ENCODE data around the gene TPBGL. TPM values are rescaled to one million over a fixed set of nuclear protein-coding genes. Genes with fewer than 3 reads are reported as not detected.

Gene TPBGL
- total and polyA plus RNA-seq, 2 donors (not counting 3 experiments of a cell fraction or from before 2014, with no cell fraction given), result not detected

GRCh38 chr11:75193271-75193670, 47.3 kb upstream of the TPBGL start:
- POLR2A ChIA-PET, result no interaction called here
- Histone ChIP-seq H3K36me3 (ENCODE audit: control insufficient read depth in 2 of 2, extremely low read depth in 1 of 2, insufficient read depth in 2 of 2, low read length in 2 of 2) (no peaks in the 10 kb centered on the region), H3K27ac (ENCODE audit: insufficient read depth, low read depth, low read length) (no peak overlapping the region), H3K9me3 (replicated peaks; ENCODE audit: control insufficient read depth, insufficient read depth, low read length) (no peaks in the 10 kb centered on the region), H2AFZ (ENCODE audit: low read depth, low read length) (no peak overlapping the region), H3K27me3 (ENCODE audit: control insufficient read depth in 2 of 2, insufficient read depth in 2 of 2, low read length in 2 of 2) (peaks cover 0 to 2% of the 10 kb centered on the region in 2 experiments), H3K9ac (replicated peaks; ENCODE audit: extremely low read depth, insufficient read depth, low read length) (no peak overlapping the region), H3K4me3 (replicated peaks in 1 of 3; ENCODE audit: insufficient read depth in 1 of 3, low read depth in 1 of 3, low read length in 3 of 3) (no peak overlapping the region), H3K4me1 (ENCODE audit: control insufficient read depth, extremely low read depth, insufficient read depth, low read length) (peaks cover 4% of the 10 kb centered on the region), H3K4me2 (ENCODE audit: insufficient read depth, low read length) (no peak overlapping the region), H4K20me1 (replicated peaks; ENCODE audit: control insufficient read depth, extremely low read depth, insufficient read depth, low read length) (no peaks in the 10 kb centered on the region), H3K9me1 (replicated peaks; ENCODE audit: control insufficient read depth, extremely low read depth, insufficient read depth, low read length) (no peaks in the 10 kb centered on the region), H3K79me2 (ENCODE audit: control insufficient read depth, insufficient read depth, low read length) (no peaks in the 10 kb centered on the region)
- DNase-seq (ENCODE audit: low read depth, low spot score) (no peak), FAIRE-seq (no peak)
- intact Hi-C loops (cut with micrococcal nuclease), result no loop called here
- dilution Hi-C loops (cut with MboI; ENCODE audit: extremely low pct_ligation_motif_present, low sequenced_read_pairs), result no loop called here
- TF ChIP-seq POLR2AphosphoS5 (IDR thresholded peaks at IDR 0.05; ENCODE audit: insufficient read depth, low read depth, low read length) (no peak), JUN (IDR thresholded peaks at IDR 0.05; ENCODE audit: borderline replicate concordance, insufficient read depth, insufficient read length, low read depth) (no peak), FOS (IDR thresholded peaks at IDR 0.05; ENCODE audit: borderline replicate concordance, insufficient read depth, low read length) (no peak)
- CTCF ChIA-PET, result interaction anchor here (1.0 to 9.9 kb wide), 4 partner anchors 11 to 171 kb away, joined by 3 to 125 read pairs (median 52); no protein-coding TSS in a partner anchor
- no TSS peak for BruUV-seq (replicated peaks)

GRCh38 chr11:75193711-75194110, 46.9 kb upstream of the TPBGL start:
- H3K4me3 ChIP-seq (replicated peaks in 1 of 3; ENCODE audit: insufficient read depth in 1 of 3, low read depth in 1 of 3, low read length in 3 of 3), result no peak overlapping the region
- no peaks in the 10 kb centered on the region for H3K36me3 ChIP-seq (ENCODE audit: control insufficient read depth in 2 of 2, extremely low read depth in 1 of 2, insufficient read depth in 2 of 2, low read length in 2 of 2)
- BruUV-seq (replicated peaks), result no TSS peak
- no peaks in the 10 kb centered on the region for H4K20me1 ChIP-seq (replicated peaks; ENCODE audit: control insufficient read depth, extremely low read depth, insufficient read depth, low read length)
- no peak overlapping the region for H3K4me2 ChIP-seq (ENCODE audit: insufficient read depth, low read length)
- CTCF ChIA-PET, result interaction anchor here (1.0 to 9.9 kb wide), 4 partner anchors 11 to 171 kb away, joined by 3 to 125 read pairs (median 52); no protein-coding TSS in a partner anchor
- no peak overlapping the region for H3K27ac ChIP-seq (ENCODE audit: insufficient read depth, low read depth, low read length)
- TF ChIP-seq MYC (IDR thresholded peaks at IDR 0.05; ENCODE audit: low read depth, low read length) (no peak), JUN (IDR thresholded peaks at IDR 0.05; ENCODE audit: borderline replicate concordance, insufficient read depth, insufficient read length, low read depth) (no peak), CTCF (IDR thresholded peaks at IDR 0.05; ENCODE audit: extremely low read depth in 1 of 2, insufficient read depth in 1 of 2, low read depth in 1 of 2, low read length in 2 of 2) (no peak), POLR2AphosphoS5 (IDR thresholded peaks at IDR 0.05; ENCODE audit: insufficient read depth, low read depth, low read length) (no peak), MAX (IDR thresholded peaks at IDR 0.05; ENCODE audit: insufficient read depth, insufficient read length) (no peak), POLR2A (IDR thresholded peaks at IDR 0.05; ENCODE audit: low read depth, low read length) (no peak), EZH2 (IDR thresholded peaks at IDR 0.05; ENCODE audit: borderline replicate concordance, low read depth, low read length, severe bottlenecking) (no peak), GATA2 (IDR thresholded peaks at IDR 0.05; ENCODE audit: insufficient read depth, insufficient read length, low read depth, low read length) (no peak), FOS (IDR thresholded peaks at IDR 0.05; ENCODE audit: borderline replicate concordance, insufficient read depth, low read length) (no peak)
- H3K4me1 ChIP-seq (ENCODE audit: control insufficient read depth, extremely low read depth, insufficient read depth, low read length), result peaks cover 4% of the 10 kb centered on the region
- POLR2A ChIA-PET, result no interaction called here
- H3K27me3 ChIP-seq (ENCODE audit: control insufficient read depth in 2 of 2, insufficient read depth in 2 of 2, low read length in 2 of 2), result peaks cover 0 to 2% of the 10 kb centered on the region in 2 experiments
- no peak overlapping the region for H3K9ac ChIP-seq (replicated peaks; ENCODE audit: extremely low read depth, insufficient read depth, low read length)
- intact Hi-C loops (cut with micrococcal nuclease), result no loop called here
- dilution Hi-C loops (cut with MboI; ENCODE audit: extremely low pct_ligation_motif_present, low sequenced_read_pairs), result no loop called here
- DNase-seq (ENCODE audit: low read depth, low spot score), result no peak
- H3K9me1 ChIP-seq (replicated peaks; ENCODE audit: control insufficient read depth, extremely low read depth, insufficient read depth, low read length), result no peaks in the 10 kb centered on the region
- H3K9me3 ChIP-seq (replicated peaks; ENCODE audit: control insufficient read depth, insufficient read depth, low read length), result no peaks in the 10 kb centered on the region
- H2AFZ ChIP-seq (ENCODE audit: low read depth, low read length), result no peak overlapping the region
- FAIRE-seq, result no peak
- no peaks in the 10 kb centered on the region for H3K79me2 ChIP-seq (ENCODE audit: control insufficient read depth, insufficient read depth, low read length)

Measured in endothelial cell of umbilical vein (primary cell).